ENCODE measurements around the gene PITPNC1.
"Not testable (repeated sequence)": the region's sequence is repeated elsewhere in the genome, so short reads cannot be mapped to it uniquely, and the experiment has no call there.

PITPNC1 gene

DNA sequence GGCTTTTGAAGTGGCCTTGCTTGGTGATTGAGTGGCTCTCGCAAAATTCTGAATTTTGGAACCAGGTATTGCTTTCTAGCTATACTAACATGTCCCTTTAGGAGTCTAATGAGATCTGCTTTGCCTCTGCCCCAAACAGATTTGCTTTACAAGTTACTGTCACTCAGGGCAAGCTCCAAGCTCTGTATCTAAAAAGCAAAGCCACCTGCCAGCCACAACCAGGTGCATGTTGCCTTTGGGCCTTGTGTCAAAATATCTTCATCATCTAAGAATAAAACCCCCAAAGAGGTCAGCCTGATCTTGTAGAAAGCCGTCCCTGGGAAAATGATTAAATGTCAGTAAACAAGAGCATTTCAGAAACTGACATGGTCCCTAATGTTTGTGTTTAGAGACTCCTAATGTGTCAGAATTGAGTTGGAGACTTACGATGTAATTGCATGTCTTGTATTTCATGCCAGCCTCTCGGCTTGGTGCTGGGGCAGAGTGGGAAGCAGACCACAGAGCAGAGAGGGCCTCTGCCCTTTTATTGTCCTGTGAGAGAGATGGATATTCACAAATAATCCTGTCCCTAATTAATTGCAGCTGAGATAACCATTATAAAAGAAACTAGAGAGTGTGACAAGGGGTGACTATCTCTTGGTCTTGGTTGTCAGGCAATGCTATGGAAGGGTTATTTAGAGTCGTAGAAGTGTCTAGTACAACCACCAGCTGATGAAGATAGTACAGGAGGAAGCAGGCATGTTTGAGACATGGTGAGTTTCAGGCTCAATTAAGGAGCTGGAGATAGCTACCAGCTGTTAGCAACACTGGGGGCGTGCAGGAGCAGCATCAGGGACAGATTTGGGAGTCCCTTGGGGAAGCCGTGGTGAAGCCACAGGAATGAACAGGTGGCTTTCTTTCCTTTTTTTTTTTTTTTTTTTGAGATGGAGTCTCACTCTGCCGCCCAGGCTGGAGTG lies 90.7 kb downstream of the PITPNC1 start:
- no peak for DNase-seq

DNA sequence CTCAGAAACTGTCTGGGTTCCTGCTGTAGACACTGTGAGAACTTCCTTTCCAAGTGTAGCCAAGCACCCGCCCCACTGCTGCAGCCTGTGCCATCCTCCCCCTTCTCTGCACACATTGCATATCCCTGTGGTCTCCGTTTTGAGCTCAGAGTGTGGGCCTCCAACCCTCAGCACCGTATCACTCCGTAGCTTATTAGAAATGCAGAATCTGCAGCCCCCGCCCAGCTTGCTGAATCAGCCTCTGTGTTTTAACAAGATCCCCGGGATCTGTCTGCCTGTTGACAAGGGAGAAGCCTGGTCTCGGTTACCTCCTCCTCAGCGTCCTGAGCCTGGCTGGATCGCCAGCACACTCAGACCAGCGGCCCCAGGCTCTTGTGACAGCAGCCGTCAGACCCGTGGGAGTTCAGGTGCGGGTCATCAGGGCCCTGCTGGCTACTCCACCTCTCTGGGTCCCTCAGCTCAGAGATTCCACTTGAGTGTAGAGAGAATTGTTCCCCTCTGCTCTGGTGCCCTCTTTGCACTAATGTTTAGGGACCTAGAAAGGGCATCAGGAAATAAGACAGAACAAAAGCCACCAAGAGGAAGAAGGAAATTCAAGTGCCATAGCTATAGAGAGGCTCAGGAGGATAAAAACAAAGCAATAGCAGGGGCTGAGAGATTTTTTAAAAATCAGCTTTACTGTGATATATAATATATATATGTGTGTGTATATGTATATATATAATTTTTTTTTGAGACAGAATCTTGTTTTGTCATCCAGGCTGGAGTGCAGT lies 92.3 kb downstream of the PITPNC1 start:
- DNase-seq, result no peak

DNA sequence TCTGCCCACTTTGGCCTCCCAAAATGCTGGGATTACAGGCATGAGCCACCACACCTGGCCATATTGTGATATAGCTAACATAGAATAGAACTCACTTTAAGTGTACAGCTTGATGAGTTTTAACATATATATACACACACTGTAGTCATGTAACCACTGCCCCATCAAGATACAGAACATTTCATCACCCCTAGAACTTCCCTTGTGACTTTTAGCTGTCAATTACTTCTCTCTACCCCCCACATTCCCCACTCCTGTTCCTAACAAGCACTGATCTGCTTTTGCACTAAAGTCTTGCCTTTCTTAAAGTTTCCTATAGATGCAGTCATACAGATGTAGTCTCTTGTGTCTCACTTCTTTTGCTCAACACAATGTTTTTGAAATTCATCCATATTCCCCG lies 93.1 kb downstream of the PITPNC1 start:
- DNase-seq, result no peak

DNA sequence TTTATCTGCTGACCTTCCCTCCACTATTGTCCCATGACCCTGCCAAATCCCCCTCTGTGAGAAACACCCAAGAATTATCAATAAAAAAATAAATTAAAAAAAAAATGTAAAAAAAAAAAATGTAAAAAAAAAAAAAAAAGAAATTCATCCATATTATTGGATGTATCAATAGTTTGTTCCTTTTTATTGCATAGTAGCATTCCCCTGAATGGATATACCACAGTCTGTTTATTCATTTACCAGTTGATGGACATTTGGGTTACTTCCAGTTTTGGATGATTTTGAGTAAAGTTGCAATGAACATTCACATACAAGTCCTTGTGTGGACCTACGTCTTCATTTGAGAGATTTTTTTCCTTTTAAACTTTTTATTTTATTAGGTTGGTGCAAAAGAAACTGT lies 94.0 kb downstream of the PITPNC1 start:
- no peak for DNase-seq

DNA sequence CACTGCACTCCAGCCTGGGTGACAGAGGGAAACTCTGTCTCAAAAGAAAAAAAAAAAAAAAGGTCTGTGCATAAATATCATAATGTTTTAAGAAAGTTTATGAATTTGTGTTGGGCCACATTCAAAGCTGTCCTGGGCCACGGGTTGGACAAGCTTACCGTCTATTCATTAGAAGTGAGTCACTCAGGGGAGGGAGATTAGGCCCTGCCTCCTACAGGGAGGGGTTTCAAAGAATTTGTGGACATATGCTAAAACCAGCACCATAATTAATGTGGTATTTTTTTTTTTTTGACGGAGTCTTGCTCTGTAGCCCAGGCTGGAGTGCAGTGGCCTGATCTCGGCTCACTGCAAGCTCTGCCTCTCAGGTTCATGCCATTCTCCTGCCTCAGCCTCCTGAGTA lies 95.5 kb downstream of the PITPNC1 start:
- not testable (repeated sequence) for DNase-seq

DNA sequence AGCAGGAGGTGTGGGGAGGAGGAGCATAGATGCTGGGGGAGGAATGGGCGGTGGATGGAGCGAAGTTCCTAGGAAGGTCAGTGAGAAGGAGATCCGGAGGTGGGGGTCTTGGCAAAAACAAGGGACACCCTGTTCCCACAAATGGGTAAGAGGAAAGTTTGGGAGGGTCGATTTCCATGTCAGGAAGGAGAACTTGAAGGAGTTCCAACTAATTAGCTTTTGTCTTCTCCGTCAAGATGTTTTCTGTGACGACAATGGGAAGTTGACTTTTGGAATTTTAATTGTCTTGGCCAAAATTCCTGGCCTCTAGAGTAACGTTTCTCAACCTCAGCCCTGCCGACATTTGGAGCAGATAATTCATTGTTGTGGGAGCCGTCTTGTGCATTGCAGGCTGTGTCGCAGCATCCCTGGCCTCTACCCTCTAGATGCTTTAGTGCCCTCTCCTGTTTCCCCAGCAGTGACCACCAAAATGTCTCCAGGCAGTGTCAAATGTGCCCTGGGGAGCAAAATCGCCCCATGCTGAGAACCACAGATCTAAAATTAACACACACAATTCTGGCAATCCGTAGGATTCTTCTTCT lies 97.1 kb downstream of the PITPNC1 start:
- no peak for DNase-seq

DNA sequence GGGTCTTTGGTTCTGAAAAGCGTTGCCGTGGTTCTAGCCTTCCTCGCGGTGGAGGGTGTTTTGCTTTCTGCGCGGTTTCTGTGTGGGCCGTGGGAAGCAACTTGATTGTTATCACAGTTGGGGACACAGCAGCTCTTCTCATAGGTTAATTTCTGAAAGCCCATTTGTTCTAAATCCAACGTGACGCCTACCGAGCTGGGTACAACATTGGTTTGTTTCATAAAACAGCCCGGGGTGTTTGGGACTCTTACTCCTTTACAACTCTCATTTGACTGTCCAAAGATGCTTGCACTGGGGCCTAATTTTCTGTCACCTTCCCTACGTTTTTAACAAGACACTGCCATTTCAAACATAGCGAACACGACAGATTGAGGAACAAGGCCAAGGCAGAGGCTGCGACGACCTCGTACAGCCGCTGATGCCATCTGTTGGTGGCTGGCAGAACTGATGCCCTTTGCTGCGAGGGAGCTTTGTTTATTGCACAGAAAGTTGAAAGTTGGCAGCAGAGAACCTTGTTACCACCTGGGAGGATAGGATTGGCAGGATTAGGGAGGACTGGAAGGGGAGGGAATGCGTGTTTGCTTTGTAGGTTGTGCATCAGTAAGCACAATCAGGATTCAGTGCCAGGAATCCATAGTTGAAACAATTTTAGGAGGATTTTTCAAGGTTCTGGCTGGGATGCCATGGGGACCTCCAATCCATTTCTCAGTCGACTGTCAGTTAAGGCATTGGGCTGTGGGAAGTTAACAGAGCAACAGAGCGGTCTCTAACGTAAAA lies 98.3 kb downstream of the PITPNC1 start:
- peak; percentile 86 for DNase-seq

DNA sequence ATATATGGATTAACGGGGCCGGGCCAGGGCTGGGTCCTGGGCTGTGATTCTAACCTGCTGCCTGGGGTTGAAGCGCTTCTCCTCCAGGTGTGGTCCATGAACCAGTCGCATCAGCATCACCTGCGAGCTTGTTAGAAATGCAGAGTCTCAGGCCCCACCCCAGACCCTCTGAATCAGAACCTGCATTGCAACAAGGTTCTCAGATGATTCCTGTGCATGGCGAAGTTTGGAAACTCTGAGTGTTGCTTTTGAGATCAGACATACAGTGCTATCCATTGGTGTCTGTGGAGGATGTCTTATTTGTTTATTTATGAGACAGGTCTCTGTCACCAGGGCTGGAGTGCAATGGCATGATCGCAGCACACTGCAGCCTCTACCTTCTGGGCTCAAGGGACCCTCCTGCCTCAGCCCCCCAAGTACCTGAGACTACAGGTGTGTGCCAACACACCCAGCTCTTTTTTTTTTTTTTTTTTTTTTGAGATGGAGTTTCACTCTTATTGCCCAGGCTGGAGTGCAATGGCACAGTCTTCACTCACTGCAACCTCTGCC lies 99.8 kb downstream of the PITPNC1 start:
- no peak for DNase-seq

DNA sequence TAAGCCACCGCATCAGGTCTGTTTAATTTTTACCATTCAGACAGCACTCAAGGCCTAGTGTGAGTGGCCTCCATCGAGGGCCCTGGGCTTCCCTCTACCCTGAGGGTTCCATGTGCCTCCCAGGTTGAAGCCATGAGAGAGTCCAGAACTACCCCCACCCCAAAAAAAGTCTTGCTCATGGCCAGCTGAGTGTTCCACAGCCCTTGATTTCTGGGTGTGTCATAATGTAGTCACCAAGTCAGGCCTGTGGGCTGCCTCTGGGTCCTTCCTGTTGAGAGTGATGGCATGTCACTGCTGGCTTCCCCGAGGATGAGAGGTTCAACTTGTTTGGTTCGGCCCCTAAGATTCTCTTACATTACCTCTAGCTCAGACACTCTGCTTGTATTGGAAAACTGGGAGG lies 100.6 kb downstream of the PITPNC1 start:
- no peak for DNase-seq

DNA sequence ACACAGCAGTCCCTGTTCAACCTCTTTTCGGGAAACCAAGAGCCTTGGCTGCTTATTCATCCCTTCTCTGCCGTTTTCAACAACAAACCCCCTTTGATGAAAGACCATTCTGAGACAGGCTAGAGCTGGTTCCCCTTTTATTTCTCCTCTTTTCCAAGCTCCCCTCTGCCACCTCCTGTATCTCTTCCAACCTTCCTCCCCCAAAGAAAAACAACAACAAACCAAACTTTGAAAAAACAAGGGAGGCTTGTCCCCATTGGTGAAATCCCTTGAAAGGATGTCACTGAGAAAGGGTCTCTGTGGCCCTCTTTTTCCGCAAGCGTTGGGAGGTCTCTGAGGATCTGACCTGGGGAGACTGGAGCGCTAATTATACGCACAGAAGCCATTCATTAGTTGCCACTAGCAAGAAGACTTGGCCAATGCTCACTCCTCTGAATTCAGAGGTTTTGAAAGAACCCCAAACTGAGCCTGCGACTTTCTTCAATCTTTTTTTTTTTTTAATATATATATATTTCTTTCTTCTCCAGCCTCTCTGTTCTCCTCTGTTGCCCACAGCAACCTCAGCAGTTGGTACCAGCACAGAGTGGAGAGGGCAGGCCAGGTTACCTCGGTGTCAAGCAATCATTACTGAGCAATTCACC lies 101.4 kb downstream of the PITPNC1 start:
- DNase-seq, result no peak

DNA sequence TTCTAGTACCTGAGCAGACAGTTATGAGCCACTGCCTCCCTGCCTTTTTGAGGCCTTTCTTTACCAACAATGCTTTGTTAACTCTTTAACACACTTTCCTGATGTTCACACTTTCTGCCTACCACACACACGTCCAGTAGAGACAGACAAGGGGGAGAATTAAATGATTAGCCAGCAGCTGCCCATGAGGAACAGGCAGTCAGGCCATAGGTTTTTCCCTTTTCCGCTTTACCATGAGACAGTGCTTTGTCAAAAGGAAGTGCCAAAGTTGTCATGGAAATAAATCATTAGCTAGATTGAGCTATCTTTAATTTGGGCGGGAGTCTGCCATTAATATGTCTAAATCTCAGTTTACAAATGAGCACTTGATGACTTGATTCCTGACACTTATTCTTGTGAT lies 102.1 kb downstream of the PITPNC1 start:
- DNase-seq, result no peak

DNA sequence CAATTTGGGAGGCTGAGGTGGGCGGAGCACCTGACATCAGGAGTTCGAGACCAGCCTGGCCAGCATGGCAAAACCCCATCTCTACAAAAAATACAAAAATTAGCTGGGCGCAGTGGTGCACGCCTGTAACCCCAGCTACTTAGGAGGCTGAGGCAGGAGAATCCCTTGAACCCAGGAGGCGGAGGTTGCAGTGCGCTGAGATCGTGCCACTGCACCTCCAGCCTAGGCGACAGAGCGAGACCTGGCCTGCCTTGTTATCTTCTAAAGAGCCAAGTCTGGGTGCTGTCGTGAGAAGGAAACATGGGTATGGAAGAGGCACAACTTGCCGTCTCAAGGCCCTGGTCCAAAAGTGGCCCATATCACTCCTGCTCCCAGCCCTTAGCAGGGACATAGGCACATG lies 103.9 kb downstream of the PITPNC1 start:
- DNase-seq, result not testable (repeated sequence)

DNA sequence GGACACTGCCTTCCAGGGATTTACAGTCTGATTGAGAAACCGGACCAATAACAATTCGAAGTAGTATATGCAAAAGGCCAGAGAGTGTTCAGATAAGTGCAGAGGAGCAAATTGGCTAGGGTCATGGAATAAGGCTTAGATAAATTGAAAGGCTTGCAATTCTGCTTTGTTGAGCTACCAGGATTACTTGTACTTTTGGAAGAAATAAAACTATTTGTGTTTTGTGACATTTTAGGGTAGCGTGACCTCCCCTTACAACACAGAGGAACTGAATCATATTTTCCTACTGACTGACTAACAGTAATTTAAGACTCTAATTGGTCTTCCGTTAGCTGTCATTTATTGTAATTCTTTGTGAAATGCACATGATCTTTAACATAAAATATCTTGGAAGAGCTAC lies 104.7 kb downstream of the PITPNC1 start:
- DNase-seq, result no peak

DNA sequence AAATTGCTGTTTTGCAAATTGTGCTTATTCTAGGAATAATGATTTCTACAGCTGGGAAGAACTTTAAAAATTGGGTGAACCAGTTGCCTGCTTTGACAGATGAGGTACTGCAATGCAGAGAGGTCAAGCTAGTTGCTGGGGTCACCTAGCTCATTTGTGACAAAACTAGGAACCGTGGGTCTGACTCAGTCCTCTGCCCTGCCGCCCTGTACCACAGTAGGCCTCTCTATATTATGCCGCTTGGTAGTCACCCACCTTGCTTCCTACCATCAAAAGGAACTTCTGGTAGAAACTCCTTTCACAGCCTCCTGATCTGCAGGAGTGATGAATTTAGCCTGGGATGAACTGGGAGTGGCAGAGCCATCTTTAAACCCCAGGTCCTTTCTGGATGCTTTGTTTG lies 105.7 kb downstream of the PITPNC1 start:
- DNase-seq, result no peak

DNA sequence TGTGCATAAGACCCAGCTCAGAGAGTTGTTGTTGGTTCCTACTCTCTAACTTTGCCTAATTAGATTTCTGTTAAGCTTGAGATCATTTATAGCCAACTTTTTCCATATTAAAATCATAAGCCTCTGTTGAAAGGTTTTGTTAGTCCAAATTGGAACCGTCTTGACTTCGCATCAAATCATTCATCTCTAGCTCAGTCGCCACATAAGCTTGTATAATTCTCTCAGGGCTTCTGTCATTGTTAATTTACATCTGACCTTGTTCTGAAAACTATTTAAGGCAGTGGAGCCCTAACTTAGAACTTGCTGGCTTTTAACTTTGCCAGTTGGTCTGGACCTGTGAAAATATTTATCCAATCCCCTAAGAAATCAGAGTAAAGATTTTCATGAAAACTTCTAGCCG lies 107.2 kb downstream of the PITPNC1 start:
- DNase-seq, result no peak

DNA sequence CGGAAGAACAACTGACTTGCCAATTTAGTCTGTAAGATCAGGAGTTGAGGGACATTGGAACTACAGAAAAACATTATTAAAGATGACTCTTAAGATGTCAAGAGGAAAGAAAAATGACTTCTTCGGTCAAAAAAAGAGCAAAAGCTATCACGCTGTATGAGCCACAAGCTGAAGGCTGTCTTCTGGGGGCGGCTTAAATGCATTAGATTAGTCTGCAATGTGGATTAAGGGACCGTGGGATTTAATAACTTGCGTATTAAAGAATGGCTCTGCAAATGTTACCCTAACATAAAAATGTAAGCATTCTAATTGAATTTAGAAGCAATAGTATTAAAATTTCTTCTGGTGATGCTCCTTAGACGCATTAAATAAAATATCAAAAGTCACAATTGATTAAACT lies 108.6 kb downstream of the PITPNC1 start:
- DNase-seq, result no peak

DNA sequence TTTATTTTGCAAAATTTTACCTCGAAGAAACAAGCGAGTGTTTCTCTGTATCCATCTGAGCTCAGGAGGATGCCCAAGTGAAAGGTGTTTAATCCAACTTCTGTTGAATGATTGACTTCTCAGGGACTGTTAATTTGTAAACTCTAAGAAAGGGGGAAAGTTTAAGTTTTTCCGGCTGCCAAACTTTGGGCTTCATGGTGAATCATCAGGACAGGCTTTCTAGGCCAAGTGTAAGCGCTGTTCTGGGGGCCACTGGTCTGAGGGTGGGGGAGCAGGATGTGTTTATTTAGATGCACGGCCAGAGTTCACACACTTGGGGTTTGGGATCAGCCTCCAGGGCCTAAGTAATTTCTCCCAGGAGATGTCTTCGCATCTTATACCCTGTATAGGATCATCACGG lies 110.4 kb downstream of the PITPNC1 start:
- DNase-seq, result no peak

DNA sequence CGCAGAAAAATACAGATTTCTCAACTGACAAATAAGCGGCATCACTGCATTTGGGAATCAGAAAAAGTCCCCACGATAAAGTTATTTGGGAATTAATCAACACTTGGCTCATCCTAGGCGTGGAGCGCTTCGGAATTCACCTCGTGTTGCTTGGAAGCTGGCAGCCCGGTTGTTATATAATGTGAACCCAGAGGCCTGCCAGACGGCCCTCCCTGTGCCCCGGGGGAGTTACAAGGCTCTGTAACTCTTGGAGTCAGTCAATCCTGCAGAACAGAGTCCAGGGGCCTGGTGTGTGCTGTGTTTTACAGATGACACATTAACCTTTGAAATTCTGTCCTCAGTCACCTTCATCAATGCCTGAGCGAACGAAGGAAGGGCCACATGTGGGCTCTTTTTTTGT lies 111.1 kb downstream of the PITPNC1 start:
- DNase-seq, result no peak

DNA sequence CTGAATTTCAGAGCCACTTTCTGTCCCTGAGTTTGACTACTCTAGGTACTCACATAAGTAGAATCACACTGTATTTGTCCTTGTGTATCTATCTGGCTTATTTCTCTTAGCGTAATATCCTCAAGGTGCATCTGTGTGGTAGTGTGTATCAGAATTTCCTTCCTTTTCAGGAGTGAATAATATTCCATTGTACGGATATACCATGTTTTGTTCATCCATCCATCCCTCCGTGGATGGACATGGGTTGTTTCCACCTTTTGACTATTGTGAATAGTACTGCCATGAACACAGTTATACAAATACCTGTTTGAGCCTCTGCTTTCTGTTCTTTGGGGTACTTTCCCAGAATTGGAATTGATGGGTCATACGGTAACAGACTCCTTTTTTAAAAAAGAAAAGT lies 111.7 kb downstream of the PITPNC1 start:
- no peak for DNase-seq

DNA sequence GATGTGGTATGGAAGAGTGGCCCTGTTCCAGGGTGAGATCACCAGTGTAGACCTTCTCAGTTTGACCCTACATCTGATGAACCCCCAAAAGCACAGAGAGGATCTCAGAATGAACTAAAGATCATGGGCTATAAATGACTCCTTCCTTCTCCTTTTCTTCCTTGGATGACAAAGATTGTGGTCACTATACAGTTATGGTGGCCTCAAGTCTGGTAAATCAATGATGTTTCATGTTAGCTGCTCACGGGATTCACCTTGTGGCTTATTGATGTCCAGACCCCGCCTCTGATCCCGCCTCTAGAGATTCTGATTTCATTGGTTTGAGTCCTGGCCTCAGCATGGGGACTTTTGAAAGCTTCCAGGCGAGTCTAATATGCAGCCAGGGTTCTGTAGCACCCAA lies 112.2 kb downstream of the PITPNC1 start:
- DNase-seq, result no peak

DNA sequence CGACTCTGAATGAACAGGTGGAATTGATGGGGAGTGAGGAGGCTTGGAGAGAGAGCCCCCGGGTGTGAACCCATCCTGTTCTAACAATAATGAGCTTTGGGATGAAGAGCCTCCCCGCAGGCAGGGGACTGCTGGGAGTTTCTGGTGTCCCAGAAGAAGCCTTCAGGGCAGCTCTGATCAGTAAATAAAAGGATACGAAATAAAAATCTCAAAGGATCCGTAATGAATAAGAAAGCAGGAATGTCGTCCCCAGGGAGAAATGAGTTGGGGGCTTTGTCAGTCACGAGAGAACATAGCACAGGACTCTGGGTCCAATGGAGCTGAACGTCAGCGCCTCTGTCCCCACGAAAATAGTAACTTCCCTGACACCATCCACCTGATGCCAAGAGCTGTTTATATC lies 113.4 kb downstream of the PITPNC1 start:
- no peak for DNase-seq

DNA sequence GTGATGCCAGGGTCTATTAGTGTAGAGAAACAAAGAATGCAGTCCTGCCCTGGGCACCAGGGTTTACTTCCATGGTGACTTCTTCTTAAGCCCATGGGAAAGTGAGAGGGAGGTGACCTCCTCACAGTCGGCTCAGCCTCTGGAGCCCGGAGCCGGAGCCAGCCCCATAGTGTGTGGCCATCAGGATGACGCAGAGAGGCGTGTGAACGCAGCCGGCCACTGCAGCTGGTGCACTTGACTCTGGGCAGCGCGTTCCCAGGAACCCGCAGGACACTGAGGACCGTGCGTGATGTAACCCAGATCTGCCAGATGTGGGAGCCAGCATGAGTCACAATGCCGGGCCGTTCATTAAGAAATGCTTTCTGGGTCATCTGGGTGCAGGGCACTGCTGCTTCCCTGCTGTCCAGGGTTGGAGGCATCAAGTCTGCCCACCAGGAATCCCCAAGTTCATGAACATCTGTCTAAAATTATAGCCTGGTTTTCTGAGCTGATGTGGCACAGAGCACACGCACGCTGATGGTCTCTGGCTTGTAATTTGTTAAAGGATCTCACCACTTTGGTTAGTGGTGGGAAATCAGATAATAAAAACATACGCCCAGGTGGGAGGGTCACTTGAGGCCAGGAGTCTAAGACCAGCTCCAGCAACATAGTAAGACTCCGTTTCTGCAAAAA lies 114.1 kb downstream of the PITPNC1 start:
- DNase-seq, result no peak
